GM21423 (cell line): ENCODE measurements around the gene ZNF496.
A peak's percentile ranks its signal among the peaks of the same experiment; 100 is the strongest.
"Not testable (repeated sequence)": the region's sequence is repeated elsewhere in the genome, so short reads cannot be mapped to it uniquely, and the experiment has no call there.

Experiments used
- ATAC-seq: cut with Tn5 transposase; IDR thresholded peaks from one replicate; pipeline ENCODE4 v1.9.1; 2021; ENCODE audit warnings: mild to moderate bottlenecking, moderate library complexity; ENCODE audit not compliant: unreplicated experiment

Gene ZNF496

DNA sequence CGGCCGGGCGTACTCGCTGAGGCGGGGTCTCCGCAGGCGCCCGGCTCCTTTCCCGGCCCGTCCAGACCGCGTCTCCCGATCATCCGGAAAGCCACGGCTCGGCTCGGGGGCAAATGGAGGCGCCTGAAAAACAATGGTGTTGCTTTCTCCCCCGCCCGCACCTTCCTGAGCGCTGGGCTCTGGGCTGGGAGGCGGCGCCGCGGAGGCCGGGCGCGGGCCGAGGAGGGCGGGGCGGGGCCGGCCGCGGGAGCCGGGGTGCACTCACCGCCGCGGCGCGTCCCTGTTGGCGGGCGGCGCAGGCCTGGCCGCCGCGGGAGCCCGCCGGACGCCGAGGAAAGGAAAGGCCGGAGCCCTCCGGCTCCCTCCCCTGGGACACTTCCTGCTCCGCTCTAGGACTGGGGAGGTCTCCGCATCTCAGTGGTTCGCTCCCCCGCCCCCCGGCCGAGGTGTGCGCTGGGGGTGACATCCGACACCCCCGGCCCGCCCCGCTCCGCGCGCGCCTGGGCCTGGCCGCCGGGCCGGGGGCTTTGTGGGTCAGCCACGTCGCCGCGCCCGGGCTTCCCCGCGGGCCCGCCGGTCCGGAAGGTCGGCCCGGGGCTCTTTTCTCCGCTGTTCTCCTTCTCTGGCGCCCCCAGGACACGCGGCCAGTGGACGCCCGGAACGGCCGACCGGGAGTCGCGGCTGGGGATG is at the start of gene ZNF496:
Gene ZNF496 (minus strand): TSS at position 343 of the 690 bp plus-strand sequence. CDS start 2,289 bp downstream, outside the sequence.
- peak; percentile 62 for ATAC-seq

DNA sequence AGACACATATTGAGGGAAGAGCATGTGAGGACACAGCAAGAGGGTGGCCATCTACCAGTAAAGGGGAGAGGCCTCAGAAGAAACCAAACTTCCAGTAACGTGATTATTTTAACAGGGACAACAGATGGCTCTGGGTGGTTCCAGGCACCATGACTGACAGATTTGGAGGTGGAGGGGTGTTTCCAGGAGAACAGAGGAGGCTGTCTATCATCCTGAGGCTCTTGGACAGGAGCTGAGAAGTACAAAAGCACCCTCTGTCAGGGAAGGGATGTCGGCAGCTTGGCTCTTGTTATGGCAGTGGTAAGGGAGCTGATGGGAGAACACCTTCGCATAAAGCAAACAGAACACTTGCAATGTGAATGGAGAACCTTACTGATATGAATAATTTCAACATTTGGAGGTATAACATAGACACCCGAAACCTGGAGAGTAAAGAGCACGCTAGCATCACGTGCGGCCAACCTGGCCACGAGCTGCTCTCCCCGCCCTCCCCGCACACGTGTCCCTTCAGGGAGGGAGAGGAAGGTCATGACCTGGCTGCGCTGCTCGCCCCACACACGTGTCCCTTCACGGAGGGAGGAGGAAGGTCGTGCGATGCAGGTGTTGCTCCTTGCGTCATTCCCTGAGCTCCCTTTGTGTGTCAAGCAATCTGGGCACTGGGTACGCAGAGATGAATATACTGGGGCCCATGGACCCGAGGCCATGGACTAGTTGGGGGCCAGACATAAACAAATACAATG is 46.8 kb upstream of the ZNF496 start:
- ATAC-seq, result no peak

DNA sequence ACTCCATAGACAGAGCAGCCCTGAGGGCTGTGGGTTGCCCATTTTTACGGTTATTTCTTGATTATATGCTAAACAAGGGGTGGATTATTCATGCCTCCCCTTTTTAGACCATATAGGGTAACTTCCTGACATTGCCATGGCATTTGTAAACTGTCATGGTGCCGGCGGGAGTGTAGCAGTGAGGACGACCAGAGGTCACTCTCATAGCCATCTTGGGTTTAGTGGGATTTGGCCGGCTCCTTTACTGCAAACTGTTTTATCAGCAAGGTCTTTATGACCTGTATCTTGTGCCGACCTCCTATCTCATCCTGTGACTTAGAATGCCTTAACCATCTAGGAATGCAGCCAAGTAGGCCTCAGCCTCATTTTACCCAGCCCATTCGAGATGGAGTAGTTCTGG is 46.0 kb upstream of the ZNF496 start:
- not testable (repeated sequence) for ATAC-seq

DNA sequence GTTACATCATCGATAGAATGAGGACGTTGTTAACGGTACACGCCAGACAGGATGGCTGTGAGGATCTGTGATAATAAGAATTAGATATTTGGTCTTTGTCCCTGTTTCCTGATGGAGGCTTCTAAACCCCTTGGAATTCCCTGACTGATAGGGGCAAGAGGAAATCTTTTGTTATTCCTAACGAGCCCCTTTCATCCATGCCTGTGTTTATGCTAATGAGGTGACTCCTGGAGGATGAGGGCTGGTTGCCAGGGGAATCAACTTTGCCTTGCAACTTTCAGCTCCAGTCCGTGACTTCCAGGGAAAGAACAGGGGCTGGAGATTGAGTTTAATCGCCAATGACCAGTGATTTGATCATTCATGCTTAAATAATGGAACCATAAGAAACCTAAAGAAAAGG is 45.0 kb upstream of the ZNF496 start:
- no peak for ATAC-seq

GRCh38 chr1:247375747-247376146 is 44.1 kb upstream of the ZNF496 start:
- ATAC-seq, result no peak

GRCh38 chr1:247374651-247375334 is 43.1 kb upstream of the ZNF496 start:
- not testable (repeated sequence) for ATAC-seq

- ATAC-seq, result peak; percentile 76
Measured at GRCh38 chr1:247373721-247374141, 42.1 kb upstream of the ZNF496 start.

DNA sequence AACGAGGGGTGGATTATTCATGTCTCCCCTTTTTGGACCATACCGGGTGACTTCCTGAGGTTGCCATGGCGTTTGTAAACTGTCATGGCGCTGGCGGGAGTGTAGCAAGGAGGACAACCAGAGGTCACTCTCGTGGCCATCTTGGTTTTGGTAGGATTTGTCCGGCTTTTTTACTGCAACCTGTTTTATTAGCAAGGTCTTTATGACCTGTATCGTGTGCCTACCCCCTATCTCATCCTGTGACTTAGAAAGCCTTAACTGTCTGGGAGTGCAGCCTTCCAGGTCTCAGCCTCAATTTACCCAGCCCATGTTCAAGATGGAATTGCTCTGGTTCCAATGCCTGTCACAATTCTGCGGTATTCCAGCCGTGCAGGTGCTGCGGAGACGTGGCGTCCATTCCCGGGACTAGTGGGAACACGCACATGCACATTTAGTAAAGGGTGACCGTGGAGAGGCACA is 40.2 kb upstream of the ZNF496 start:
- no peak for ATAC-seq

DNA sequence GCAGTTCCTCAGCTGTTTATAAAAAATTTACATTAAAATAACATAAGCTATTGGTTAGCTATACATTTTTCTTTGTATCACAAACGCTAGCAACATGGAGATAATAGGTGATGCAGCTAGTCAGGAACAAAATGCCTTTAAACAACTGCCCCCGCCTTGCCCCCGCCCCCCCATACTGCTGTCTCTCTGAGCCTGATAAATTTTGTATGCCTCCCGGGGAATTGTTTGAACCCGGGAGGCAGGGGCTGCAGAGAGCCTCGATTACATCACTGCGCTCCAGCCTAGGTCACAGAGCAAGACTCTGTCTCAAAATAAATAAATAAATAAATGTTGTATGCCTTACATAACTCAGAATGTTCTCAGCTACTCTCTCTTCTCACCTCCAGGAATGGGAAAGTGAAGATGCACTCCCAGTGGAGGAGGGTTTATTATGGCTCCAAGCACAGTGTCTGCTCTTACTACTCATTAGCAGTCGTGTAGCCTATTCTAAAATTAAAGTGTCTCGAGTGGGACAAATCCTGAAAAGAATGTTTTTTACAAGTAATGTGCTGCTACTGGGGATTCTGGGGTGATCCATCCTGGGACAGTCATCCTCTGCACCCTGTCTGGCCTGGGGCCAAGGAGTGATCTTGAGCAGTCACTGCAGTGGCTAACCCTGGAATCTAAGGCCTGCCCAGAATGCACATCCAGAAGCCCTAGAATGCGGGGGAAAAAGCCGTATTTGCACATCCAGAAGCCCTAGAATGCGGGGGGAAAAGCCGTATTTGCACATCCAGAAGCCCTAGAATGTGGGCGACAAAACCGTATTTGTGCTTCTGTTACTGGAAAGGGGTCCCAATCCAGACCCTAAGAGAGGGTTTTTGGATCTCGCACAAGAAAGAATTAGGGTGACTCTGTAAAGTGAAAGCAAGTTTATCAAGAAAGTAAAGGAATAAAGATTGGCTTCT is 39.4 kb upstream of the ZNF496 start:
- ATAC-seq, result no peak

- ATAC-seq, result no peak
Measured at GRCh38 chr1:247368490-247369145, 37.0 kb upstream of the ZNF496 start.

DNA sequence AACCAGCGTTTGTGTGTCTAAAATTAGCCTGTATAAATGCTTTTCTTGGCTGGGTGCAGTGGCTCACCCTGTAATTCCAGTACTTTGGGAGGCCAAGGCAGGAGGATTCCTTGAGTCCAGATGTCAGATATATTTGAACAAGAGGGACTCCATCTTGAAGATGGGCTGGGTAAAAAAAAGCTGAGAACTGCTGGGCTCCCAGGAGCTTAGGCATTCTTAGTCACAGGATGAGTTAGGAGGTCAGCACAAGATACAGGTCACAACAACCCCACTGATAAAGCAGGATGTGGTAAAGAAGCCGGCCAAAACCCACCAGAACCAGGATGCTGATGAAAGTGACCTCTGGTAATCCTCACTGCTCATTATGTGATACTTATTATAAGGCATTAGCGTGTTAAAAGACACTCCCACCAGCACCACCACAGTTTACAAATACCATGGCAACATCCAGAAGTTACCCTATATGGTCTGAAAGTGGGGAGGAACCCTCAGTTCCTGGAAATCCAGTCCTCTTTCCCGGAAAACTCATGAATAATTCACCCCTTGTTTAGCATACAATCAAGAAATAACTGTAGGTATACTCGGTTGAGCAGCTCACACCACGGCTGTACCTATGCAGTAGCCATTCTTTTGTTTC is 36.2 kb upstream of the ZNF496 start:
- no peak for ATAC-seq

DNA sequence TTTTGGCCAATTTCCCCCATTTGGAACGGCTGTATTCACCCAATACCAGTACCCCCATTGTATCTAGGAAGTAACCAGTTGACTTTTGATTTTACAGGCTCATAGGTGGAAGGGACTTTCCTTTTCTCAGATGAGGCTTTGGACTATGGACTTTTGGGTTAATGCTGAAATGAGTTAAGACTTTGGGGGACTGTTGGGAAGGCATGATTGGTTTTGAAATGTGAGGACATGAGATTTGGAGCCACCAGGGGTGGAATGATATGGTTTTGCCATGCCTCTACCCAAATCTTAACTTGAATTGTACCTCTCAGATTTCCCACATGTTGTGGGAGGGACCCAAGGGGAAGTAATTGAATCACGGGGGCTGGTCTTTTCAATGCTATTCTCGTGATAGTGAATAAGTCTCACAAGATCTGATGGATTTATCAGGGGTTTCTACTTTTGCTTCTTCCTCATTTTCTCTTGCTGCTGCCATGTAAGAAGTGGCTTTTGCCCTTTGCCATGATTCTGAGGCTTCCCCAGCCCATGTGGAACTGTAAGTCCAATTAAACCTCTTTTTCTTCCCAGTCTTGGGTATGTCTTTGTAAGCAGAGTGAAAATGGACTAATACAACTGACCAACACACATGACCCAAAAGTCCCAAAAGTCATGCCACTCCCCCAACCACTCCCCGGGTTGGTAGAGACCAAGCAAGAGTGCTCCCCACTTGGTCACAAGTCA is 35.4 kb upstream of the ZNF496 start:
- ATAC-seq, result no peak

DNA sequence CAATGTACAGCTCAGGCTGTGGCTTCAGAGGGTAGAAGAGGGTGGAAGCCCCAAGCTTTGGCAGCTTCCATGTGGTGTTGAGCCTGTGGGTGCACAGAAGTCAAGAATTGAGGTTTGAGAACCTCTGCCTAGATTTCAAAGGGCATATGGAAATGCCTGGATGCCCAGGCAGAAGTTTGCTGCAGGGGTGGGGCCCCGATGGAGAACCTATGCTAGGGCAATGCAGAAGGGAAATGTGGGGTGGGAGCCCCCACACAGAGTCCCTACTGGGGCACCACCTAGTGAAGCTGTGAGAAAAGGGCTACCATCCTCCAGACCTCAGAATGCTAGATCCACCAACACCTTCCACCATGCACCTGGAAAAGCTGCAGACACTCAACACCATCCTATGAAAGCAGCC is 34.7 kb upstream of the ZNF496 start:
- not testable (repeated sequence) for ATAC-seq

- ATAC-seq, result no peak
Measured at GRCh38 chr1:247365023-247365422, 33.4 kb upstream of the ZNF496 start.

- not testable (repeated sequence) for ATAC-seq
Measured at GRCh38 chr1:247363000-247363399, 31.3 kb upstream of the ZNF496 start.

DNA sequence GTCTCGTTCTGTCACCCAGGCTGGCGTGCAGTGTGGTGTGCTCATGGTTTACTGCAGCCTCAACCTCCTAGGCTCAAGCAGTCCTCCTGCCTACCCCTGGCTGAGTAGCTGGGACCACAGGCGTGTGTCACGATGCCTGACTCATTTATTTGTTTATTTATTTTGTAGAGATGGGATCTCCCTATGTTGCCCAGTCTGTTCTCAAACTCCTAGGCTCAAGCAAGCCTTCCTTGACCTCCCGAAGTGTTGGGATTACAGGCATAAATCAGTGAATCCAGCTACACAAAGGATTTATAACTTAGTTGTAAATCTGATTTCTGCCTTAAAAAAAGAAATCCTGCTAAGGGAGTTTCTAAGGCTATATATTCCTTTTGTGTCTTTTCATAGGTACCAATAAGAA is 30.5 kb upstream of the ZNF496 start:
- no peak for ATAC-seq

DNA sequence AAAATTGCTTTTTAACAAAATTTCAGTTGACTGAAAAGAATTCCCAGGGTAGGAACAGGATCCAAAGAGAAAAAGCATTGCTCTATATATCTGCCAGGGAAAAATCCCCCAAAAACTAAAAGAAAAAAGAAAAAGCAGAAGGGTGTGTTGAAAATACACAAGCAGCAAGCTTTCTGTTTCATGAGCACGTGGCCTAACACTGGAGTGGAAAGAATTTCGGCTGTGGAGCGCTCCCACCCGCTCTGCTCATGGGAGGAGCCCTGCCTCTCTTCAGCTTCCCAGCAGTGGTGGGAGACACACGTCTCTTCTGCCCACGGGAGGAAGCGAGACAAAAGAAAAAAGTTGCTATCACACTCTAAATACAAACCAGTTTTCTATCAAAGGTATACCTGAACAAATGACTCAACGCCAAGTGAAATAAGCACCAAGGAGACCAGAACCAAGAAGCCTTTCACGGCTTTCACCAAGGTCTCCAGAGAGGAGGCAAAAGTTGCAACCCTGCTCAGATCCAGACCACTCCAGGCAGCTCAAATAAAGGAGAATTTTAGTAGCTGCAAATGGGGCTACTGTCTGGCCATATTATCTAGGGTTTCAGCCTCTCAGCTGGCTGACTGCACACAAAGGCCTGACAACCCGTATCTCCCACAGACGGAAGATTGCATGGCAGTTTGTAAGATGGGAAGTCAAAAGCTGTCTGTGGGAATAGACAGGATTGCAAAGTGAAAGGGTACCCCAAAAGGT is 29.5 kb upstream of the ZNF496 start:
- ATAC-seq, result no peak
